Liver (tissue), 9 donors: Measurements from ENCODE around the gene SLCO2A1. TPM values are rescaled to one million over a fixed set of nuclear protein-coding genes. Genes with fewer than 3 reads are reported as not detected.

ENCODE experiments used
- DNase-seq: peaks from one replicate; pipeline ENCODE4 v3.0.0-alpha.2; 2017; ENCODE audit warnings: low spot score
- H3K27ac ChIP-seq, 2 donors: one replicate each; pipeline ENCODE4 v1.7.0; 2013; ENCODE audit warnings: inconsistent platforms in 2 of 2, low read length in 2 of 2, control low read depth in 1 of 2, low read depth in 1 of 2, mild to moderate bottlenecking in 1 of 2
- H3K27me3 ChIP-seq, 4 donors: one replicate each; pipeline versions ENCODE4 v1.6.1 to v1.7.0; 2013; ENCODE audit warnings: low read length in 3 of 4, inconsistent platforms in 1 of 4, mild to moderate bottlenecking in 1 of 4, moderate library complexity in 1 of 4; ENCODE audit not compliant: control insufficient read depth in 4 of 4, insufficient read depth in 4 of 4
- H3K36me3 ChIP-seq, 4 donors: one replicate each; pipeline versions ENCODE4 v1.6.1 to v1.7.0; 2013; ENCODE audit warnings: low read length in 3 of 4, mild to moderate bottlenecking in 3 of 4, low read depth in 1 of 4, moderate library complexity in 1 of 4; ENCODE audit not compliant: control insufficient read depth in 4 of 4, insufficient read depth in 3 of 4
- H3K4me1 ChIP-seq, 4 donors: one replicate each; pipeline versions ENCODE4 v1.6.1 to v1.7.0; 2013; ENCODE audit warnings: low read length in 3 of 4, mild to moderate bottlenecking in 3 of 4, moderate library complexity in 1 of 4; ENCODE audit not compliant: control insufficient read depth in 4 of 4, insufficient read depth in 4 of 4
- H3K4me3 ChIP-seq, 3 donors: one replicate each; pipeline versions ENCODE4 v1.6.1 to v1.7.0; 2013; ENCODE audit warnings: low read length in 3 of 3, control low read depth in 1 of 3, low read depth in 1 of 3, mild to moderate bottlenecking in 1 of 3
- H3K9ac ChIP-seq, 2 donors: one replicate each; pipeline ENCODE4 v1.7.0; 2013; ENCODE audit warnings: low read length in 2 of 2, mild to moderate bottlenecking in 2 of 2, moderate library complexity in 2 of 2, control low read depth in 1 of 2, low read depth in 1 of 2
- H3K9me3 ChIP-seq, 4 donors: one replicate each; pipeline versions ENCODE4 v1.6.1 to v1.7.0; 2013; ENCODE audit warnings: low read length in 3 of 4; ENCODE audit not compliant: control insufficient read depth in 4 of 4
- EGR1 ChIP-seq, 2 donors: IDR thresholded peaks; 2 replicates each; pipeline ENCODE4 v1.6.1; 2016 to 2018; ENCODE audit warnings: antibody characterized with exemption in 2 of 2, low read depth in 2 of 2
- FOXA1 ChIP-seq: IDR thresholded peaks from 2 replicates; pipeline ENCODE4 v1.6.1; 2016; ENCODE audit warnings: antibody characterized with exemption
- FOXA2 ChIP-seq: IDR thresholded peaks from 2 replicates; pipeline ENCODE4 v1.6.1; 2016; ENCODE audit warnings: antibody characterized with exemption
- HNF4A ChIP-seq, 2 donors: conservative IDR thresholded peaks; 2 replicates each; pipeline ENCODE4 v1.6.1; 2016; ENCODE audit warnings: antibody characterized with exemption in 2 of 2, mild to moderate bottlenecking in 2 of 2
- HNF4G ChIP-seq: IDR thresholded peaks from 2 replicates; pipeline ENCODE4 v1.6.1; 2016; ENCODE audit warnings: antibody characterized with exemption
- JUND ChIP-seq, 2 donors: IDR thresholded peaks; 2 replicates each; pipeline ENCODE4 v1.6.1; 2016; ENCODE audit warnings: antibody characterized with exemption in 2 of 2
- RAD21 ChIP-seq, 2 donors: IDR thresholded peaks; 2 replicates each; pipeline ENCODE4 v1.6.1; 2016; ENCODE audit warnings: antibody characterized with exemption in 2 of 2, mild to moderate bottlenecking in 2 of 2
- SP1 ChIP-seq: IDR thresholded peaks from 2 replicates; pipeline ENCODE4 v1.6.1; 2018; ENCODE audit warnings: antibody characterized with exemption, mild to moderate bottlenecking
- TAF1 ChIP-seq: conservative IDR thresholded peaks from 2 replicates; pipeline ENCODE4 v1.6.1; 2016; ENCODE audit warnings: antibody characterized with exemption, mild to moderate bottlenecking
- YY1 ChIP-seq: IDR thresholded peaks from 2 replicates; pipeline ENCODE4 v1.6.1; 2016; ENCODE audit warnings: antibody characterized with exemption, mild to moderate bottlenecking
- WGBS: extraction: QIAGEN DNeasy Blood & Tissue Kit; methylation state at CpG from one replicate; pipeline ENCODE4 v1.1.7; 2013; 5-methylcytosine and 5-hydroxymethylcytosine counted together
- polyA plus RNA-seq, 2 donors: library from polyadenylated mRNA; stranded (reverse) in 1 of 2; unstranded in 1 of 2; fragments of 200-250 nt in 1 of 2; fragments of >200 nt in 1 of 2; fragmentation: Nextera tagmentation in 1 of 2; extraction: Ambion mirVana in 1 of 2; gene quantifications; one replicate each; pipeline versions ENCODE4 v1.2.1 to v1.2.3, GENCODE V29; 2013 to 2015
- total RNA-seq, 2 donors: library from RNA; depleted of rRNA; stranded (reverse); fragments of >200 nt; gene quantifications; one replicate each; pipeline ENCODE4 v1.2.3, GENCODE V29; 2014
- TF ChIP-seq, protein P1 (sequence below): IDR thresholded peaks from 2 replicates; pipeline ENCODE4 v1.6.1; 2016; ENCODE audit warnings: antibody characterized with exemption
- TF ChIP-seq, protein P2 (sequence below): IDR thresholded peaks from 2 replicates; pipeline ENCODE4 v1.6.1; 2016; ENCODE audit warnings: antibody characterized with exemption
- TF ChIP-seq, protein P3 (sequence below): fragments of 150-350 bp; IDR thresholded peaks from 2 replicates; pipeline ENCODE4 v1.5.1; 2017; ENCODE audit warnings: improper control_type of control experiment, low read depth, low read length; ENCODE audit not compliant: missing input control
- TF ChIP-seq, protein P4 (sequence below): IDR thresholded peaks from 2 replicates; pipeline ENCODE4 v1.6.1; 2016; ENCODE audit warnings: antibody characterized with exemption, mild to moderate bottlenecking
- TF ChIP-seq, protein P5 (sequence below): IDR thresholded peaks from 2 replicates; pipeline ENCODE4 v1.6.1; 2016; ENCODE audit warnings: antibody characterized with exemption
- donor health status: healthy.
- donor health status: healthy.
- donor health status: healthy.
- donor health status: healthy.
- donor health status: healthy.

The SLCO2A1 gene
- total and polyA plus RNA-seq, 4 donors, result 0.56 to 3.1 (median 2.2) TPM

DNA sequence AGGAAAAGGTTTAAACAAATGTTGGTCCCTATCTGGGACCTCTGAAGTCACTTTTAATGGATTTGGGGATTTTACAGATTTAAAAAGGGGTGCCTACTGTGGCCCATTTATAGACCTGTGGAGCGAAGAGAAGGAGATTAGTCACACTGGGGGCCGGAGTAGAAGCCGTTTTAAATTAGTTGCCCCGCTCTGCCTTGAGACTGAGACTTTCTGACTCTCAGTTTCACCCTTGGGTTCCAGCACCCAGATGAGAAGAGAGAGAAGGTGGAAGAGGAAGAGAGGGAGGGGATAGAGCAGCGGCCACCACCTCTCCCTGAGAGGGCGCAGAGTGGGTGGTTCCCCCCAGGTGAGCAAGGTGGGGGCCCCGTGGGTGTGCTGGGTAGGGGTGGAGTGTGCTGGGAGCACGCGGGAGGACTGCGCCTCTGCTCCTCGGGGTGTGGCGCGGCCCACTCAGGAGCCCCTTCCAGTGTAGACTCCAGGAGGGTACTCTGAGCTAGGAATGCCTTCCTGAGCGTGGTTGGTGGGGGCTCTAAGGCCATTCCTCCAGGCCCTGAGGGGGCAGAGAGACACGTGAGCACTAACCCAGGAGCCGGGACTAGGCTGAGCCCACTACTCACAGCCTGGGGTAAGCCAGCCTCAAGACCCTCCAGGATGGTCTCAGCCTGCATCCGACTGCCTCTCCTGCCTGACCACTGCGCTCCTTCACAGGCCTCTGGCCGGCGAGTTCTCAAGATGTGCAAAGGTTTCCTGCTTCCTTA lies 101.4 kb downstream of the SLCO2A1 start:
- H3K4me3 ChIP-seq, result no peak overlapping the region
- TF ChIP-seq HNF4A (conservative IDR thresholded peaks at IDR 0.05) (no peak), TAF1 (no peak), FOXA2 (no peak), RAD21 (IDR thresholded peaks at IDR 0.05) (no peak), HNF4G (no peak), YY1 (no peak), EGR1 (IDR thresholded peaks at IDR 0.05; ENCODE audit: low read depth in 2 of 2) (no peak), SP1 (no peak), FOXA1 (no peak), JUND (IDR thresholded peaks at IDR 0.05) (no peak)
- TF ChIP-seq, protein P1, sequence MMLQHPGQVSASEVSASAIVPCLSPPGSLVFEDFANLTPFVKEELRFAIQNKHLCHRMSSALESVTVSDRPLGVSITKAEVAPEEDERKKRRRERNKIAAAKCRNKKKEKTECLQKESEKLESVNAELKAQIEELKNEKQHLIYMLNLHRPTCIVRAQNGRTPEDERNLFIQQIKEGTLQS, result no peak
- TF ChIP-seq, protein P2, sequence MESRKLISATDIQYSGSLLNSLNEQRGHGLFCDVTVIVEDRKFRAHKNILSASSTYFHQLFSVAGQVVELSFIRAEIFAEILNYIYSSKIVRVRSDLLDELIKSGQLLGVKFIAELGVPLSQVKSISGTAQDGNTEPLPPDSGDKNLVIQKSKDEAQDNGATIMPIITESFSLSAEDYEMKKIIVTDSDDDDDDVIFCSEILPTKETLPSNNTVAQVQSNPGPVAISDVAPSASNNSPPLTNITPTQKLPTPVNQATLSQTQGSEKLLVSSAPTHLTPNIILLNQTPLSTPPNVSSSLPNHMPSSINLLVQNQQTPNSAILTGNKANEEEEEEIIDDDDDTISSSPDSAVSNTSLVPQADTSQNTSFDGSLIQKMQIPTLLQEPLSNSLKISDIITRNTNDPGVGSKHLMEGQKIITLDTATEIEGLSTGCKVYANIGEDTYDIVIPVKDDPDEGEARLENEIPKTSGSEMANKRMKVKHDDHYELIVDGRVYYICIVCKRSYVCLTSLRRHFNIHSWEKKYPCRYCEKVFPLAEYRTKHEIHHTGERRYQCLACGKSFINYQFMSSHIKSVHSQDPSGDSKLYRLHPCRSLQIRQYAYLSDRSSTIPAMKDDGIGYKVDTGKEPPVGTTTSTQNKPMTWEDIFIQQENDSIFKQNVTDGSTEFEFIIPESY, result no peak
- TF ChIP-seq, protein P3, sequence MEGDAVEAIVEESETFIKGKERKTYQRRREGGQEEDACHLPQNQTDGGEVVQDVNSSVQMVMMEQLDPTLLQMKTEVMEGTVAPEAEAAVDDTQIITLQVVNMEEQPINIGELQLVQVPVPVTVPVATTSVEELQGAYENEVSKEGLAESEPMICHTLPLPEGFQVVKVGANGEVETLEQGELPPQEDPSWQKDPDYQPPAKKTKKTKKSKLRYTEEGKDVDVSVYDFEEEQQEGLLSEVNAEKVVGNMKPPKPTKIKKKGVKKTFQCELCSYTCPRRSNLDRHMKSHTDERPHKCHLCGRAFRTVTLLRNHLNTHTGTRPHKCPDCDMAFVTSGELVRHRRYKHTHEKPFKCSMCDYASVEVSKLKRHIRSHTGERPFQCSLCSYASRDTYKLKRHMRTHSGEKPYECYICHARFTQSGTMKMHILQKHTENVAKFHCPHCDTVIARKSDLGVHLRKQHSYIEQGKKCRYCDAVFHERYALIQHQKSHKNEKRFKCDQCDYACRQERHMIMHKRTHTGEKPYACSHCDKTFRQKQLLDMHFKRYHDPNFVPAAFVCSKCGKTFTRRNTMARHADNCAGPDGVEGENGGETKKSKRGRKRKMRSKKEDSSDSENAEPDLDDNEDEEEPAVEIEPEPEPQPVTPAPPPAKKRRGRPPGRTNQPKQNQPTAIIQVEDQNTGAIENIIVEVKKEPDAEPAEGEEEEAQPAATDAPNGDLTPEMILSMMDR, result no peak
- TF ChIP-seq, protein P4, sequence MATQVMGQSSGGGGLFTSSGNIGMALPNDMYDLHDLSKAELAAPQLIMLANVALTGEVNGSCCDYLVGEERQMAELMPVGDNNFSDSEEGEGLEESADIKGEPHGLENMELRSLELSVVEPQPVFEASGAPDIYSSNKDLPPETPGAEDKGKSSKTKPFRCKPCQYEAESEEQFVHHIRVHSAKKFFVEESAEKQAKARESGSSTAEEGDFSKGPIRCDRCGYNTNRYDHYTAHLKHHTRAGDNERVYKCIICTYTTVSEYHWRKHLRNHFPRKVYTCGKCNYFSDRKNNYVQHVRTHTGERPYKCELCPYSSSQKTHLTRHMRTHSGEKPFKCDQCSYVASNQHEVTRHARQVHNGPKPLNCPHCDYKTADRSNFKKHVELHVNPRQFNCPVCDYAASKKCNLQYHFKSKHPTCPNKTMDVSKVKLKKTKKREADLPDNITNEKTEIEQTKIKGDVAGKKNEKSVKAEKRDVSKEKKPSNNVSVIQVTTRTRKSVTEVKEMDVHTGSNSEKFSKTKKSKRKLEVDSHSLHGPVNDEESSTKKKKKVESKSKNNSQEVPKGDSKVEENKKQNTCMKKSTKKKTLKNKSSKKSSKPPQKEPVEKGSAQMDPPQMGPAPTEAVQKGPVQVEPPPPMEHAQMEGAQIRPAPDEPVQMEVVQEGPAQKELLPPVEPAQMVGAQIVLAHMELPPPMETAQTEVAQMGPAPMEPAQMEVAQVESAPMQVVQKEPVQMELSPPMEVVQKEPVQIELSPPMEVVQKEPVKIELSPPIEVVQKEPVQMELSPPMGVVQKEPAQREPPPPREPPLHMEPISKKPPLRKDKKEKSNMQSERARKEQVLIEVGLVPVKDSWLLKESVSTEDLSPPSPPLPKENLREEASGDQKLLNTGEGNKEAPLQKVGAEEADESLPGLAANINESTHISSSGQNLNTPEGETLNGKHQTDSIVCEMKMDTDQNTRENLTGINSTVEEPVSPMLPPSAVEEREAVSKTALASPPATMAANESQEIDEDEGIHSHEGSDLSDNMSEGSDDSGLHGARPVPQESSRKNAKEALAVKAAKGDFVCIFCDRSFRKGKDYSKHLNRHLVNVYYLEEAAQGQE, result no peak
- TF ChIP-seq, protein P5, sequence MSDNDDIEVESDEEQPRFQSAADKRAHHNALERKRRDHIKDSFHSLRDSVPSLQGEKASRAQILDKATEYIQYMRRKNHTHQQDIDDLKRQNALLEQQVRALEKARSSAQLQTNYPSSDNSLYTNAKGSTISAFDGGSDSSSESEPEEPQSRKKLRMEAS, result no peak
- H3K4me1 ChIP-seq, result peaks cover 3 to 10% (median 10%) of the 10 kb centered on the region in 4 donors
- no peak overlapping the region for H3K27ac ChIP-seq
- H3K36me3 ChIP-seq, result no peaks in the 10 kb centered on the region
- WGBS, result 83% methylated on average over 20 of the region's 20 CpGs
- no peaks in the 10 kb centered on the region for H3K9me3 ChIP-seq
- DNase-seq, result no peak
- H3K9ac ChIP-seq, result no peak overlapping the region
- no peaks in the 10 kb centered on the region for H3K27me3 ChIP-seq
